NCI-H2227 (cell line): Measurements from ENCODE around the gene LETM1.

Experiments used
- DNase-seq: peaks from one replicate; lab custom pipeline; 2025; ENCODE audit not compliant: unreplicated experiment; lab: John Stamatoyannopoulos, UW

The LETM1 gene

DNA sequence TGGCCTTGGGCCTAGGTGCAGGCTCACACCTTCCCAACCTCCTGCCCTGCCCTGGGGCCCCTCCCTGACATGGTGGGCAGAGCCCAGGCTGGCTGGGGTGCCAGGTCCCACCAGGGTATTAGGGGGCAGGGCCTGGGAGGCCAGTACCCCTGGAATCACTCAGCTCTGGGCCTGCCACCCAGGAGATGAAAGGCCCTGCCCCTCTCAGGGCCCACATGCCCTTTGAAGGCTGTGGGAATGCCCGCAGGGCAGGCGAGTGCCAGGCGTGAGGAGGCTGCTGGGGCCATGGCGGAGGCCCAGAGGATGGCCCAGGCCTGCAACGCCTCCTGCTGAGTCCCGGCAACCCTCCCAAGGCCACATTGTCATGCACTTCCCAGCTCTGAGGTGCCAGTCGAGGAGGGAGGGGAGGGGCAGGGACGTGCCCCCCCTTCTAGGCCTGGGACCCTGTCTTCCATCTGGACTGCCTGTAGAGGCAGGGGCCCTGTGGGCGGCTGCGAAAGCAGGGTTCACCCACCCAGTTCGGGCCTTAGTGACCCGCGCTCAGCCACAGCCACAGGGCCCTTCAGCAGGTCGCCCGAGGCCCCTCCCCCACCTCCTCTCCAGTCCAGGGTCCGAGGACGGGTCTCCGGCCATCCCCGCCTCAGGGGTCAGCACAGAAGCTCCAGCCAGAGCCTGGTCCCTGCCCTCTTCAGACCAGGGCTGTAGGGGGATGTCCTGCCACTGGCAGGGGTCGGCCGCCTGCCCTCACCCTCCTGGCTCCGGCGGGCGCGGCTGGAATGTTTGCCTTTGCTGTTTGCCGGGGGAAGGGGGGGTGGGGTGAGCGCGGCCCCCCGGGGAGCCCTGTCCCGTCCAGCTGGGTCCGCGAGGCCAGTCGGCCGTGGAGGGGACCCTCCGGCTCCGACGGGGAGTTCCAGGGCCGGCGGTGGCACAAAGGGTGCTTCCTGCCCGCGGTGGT, 89.6 kb downstream of the LETM1 start:
- no peak for DNase-seq

DNA sequence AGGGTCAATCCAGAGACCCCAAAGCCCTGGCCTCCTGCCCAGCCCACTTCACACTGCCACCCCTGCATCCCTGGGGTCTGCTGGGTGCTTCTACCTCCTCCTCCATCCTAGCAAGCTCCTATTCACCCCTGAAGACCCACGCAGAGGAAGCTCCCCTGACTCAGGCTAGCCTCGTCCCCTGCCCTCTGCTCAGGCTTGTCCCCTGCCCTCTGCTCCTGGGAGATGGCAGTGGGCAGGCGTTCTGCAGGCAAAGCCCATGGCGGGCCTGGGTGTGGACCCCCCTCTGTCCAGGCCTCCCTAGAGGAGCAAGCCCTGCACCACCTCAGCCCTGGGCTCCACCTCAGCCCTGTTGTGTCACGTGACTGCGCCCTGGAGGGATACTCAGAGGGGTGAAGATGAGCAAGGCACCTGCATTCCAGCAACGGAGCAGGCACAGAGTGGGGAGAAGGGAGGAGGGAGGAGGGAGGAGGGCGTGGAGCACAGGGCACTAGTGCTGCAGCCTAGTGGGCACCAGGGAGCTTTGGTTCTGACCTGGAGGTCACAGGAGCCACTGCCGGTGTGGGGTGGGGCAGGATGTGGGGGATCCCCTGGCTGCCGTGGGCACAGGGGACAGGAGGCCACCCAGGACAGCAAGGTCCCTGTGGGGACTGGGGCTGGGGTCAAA, 90.4 kb downstream of the LETM1 start:
- DNase-seq: no peak

DNA sequence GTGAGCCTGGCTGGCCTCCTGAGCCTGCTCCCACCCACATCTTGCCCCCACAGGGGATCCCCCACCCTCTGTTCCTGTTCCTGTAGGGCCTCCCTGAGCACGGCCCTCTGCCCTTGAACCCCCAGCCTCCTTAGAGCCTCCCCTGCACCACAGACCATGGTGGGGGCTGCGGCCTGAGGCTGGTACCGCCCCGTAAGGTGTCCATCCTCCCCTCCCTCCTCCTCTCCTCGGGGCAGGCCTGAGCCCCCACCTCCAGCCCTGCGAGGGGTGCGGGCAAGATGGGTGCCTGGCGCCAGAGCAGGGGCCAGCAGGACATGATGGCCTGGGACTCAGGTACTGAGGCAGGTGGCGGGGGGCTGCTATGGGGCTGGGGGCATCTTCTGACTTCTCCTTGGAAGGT, 91.3 kb downstream of the LETM1 start:
- no peak for DNase-seq

DNA sequence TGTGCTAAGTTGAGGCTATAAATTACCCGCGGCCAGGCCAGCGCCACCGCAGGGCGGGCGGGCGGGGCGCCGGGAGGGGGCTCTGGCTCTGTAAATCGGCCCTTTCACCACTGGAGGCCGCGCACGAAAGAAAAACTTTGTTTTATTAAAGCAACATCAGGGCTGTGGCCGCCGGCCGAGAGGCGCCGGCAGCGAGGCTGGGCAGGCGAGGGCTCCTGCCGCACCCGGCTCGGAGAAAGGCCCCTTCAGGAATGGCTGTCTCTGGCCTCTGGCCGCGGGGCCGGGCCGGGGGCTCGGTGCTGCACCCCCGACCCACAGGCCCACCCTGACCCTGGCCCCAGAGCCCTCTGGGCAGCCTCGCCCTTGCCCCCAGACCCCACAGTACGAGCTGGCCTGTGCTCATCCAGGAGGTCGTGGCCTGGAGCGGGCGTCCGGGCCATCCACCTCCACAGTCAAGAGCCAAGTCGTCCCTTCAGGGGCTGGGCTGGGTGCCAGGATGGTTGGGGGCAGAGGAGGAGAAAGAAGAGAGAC, 92.3 kb downstream of the LETM1 start:
- DNase-seq: no peak

DNA sequence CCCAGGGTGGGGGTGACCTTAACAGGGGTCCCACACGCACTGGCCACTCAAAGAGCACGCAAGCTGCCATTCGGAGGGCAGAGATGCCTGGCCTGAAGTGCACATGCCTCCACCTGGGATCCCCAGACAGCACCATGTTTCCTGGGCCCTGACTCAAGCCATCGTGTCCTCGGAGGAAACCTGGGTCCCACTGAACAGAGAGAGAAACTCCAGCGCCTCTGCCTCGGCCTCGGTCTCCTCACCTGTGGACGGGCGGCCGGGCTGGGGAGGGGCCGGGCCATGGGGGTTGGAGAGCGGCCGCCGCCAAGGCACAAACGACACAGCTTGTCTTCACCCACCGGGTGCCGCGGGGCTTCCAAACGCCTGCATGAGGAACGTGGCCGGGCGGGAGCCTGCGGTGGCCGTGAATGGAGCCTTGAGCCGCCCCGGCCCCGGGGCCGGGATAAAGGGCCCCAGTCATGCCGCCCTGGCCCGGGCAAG, 92.8 kb downstream of the LETM1 start:
- no peak for DNase-seq

DNA sequence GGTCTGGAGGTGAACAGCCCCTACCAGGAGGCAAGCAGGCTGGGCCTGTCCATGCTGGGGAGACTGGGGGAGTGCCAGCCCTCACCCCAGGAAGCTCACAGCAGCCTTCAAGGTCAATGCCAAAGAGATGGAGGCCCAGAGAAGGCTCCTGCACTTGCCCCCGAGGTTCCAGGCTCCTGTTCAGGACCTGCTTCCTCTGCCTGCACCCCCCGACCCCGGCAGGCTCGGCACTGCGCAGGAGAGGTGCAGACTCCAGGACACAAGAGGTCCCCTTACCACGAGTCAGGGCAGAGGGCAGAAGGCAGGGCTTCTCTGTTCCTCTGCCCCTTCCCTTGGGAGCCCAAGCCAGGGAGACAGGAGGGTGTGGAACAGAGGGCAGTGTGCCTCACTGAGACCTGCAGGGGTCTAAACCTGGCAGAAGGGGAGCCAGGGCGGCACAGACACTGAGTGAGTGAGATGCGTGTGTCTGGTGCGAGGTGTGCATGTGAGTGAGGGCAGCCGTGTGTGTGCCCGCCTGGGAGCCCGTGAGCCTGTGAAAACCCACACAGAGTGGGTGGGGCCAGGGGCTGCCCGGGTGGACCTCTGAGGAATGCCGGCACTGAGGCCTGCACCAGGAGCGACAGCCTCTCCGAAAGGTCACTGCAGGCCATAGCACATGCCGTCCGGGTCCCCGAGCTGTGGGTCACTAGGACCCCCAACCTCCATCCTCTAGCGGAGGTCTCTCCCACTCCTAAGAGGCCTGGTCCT, 93.5 kb downstream of the LETM1 start:
- no peak for DNase-seq
